Measurements from ENCODE around the gene PCDHGB1. TPM values are rescaled to one million over a fixed set of nuclear protein-coding genes. Genes with fewer than 3 reads are reported as not detected.
"Not testable (repeated sequence)": the region's sequence is repeated elsewhere in the genome, so short reads cannot be mapped to it uniquely, and the experiment has no call there.

Gene PCDHGB1
- total RNA-seq, 1 experiment from 2014 or later: 14.0 TPM

DNA sequence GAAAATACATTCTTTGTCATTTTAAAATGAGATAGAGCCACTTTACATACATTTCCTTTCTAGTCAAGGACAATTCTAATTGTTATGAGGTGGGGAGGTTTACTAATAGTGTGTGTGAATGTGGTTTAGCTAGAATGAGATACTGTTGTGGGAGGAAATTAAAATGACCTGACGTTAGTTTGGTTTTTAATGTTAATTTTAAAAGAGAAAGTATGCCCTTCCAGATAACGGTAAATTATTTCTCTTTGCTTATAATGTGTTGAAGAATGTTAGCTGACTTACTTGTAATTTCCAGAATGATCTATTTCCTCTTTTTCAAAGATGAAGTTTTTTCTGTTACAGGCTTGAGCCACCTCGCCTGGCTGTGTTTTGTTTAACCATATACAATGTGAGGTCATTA is 27.6 kb upstream of the PCDHGB1 start:
- Histone ChIP-seq H3K4me3 (ENCODE audit: low read length) (no peak overlapping the region), H4K20me1 (ENCODE audit: insufficient read depth, low read depth, low read length) (no peaks in the 10 kb centered on the region), H3K9me3 (ENCODE audit: low read length) (peaks cover 32% of the 10 kb centered on the region), H2AFZ (ENCODE audit: low read length) (no peak overlapping the region), H3K27ac (ENCODE audit: low read length) (no peak overlapping the region), H3K9ac (ENCODE audit: low read length) (no peak overlapping the region), H3K9me2 (replicated peaks; ENCODE audit: insufficient read depth, low read length) (no peaks in the 10 kb centered on the region), H3K4me1 (ENCODE audit: low read length) (peaks cover 13% of the 10 kb centered on the region), H3K27me3 (ENCODE audit: low read length) (no peaks in the 10 kb centered on the region), H3K36me3 (ENCODE audit: insufficient read depth, low read length) (peaks cover 25% of the 10 kb centered on the region), H3K4me2 (ENCODE audit: low read depth, low read length, poor library complexity, severe bottlenecking) (no peak overlapping the region), H3K79me2 (ENCODE audit: low read length) (peaks cover 34% of the 10 kb centered on the region)
- DNase-seq: no peak

DNA sequence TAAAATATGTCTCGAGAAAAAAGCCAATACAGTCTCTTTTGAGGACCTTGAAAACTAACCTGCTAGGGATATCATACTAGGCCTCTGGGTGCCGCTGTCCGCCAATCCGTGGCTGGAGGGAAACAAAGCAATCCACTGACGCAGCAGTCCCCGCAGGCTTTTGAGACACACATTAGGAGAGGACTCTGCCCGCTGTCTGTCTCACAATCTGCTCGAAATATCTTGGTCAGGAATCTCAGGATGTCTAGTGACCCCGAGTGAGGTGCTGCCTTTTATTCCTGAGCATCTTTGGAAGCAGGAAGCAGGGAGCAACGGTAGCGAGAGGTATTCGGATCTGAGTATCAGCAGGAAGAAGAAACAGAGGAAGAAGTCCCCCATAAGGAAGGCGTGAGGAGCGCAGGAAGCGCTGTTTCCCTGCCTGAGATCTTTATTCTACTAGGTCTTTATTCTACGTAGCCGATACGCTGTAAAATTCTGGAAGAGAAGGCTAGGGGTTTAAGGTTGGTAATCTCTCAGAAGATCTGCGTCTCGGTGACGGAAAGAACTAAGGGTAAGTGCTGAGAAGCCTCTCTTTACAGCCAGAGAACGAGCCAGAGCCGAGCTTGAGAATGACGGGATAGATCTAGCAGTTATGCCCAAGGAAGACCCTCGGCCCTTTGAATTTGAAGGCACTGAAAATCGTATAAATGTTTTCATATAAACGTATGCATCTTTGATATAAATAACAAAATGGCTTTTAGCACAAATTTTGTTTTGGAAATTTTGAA is 23.6 kb upstream of the PCDHGB1 start:
- H4K20me1 ChIP-seq (ENCODE audit: insufficient read depth, low read depth, low read length): no peaks in the 10 kb centered on the region
- H3K9me3 ChIP-seq (ENCODE audit: low read length): peaks cover 10% of the 10 kb centered on the region; the same call in 1 of the 2 replicates
- H3K27me3 ChIP-seq (ENCODE audit: low read length): no peaks in the 10 kb centered on the region
- no peak overlapping the region for H3K27ac ChIP-seq (ENCODE audit: low read length)
- no peak for DNase-seq
- H3K9ac ChIP-seq (ENCODE audit: low read length): no peak overlapping the region
- H2AFZ ChIP-seq (ENCODE audit: low read length): no peak overlapping the region
- peaks cover 2% of the 10 kb centered on the region; the same call in 1 of the 2 replicates for H3K79me2 ChIP-seq (ENCODE audit: low read length)
- H3K36me3 ChIP-seq (ENCODE audit: insufficient read depth, low read length): no peaks in the 10 kb centered on the region
- no peak overlapping the region for H3K4me2 ChIP-seq (ENCODE audit: low read depth, low read length, poor library complexity, severe bottlenecking)
- no peaks in the 10 kb centered on the region for H3K9me2 ChIP-seq (replicated peaks; ENCODE audit: insufficient read depth, low read length)
- H3K4me3 ChIP-seq (ENCODE audit: low read length): no peak overlapping the region
- H3K4me1 ChIP-seq (ENCODE audit: low read length): peaks cover 13% of the 10 kb centered on the region

- H3K9me3 ChIP-seq (ENCODE audit: low read length): no peaks in the 10 kb centered on the region
- H3K9me2 ChIP-seq (replicated peaks; ENCODE audit: insufficient read depth, low read length): no peaks in the 10 kb centered on the region
- no peak overlapping the region for H3K9ac ChIP-seq (ENCODE audit: low read length)
- no peaks in the 10 kb centered on the region for H4K20me1 ChIP-seq (ENCODE audit: insufficient read depth, low read depth, low read length)
- H3K27me3 ChIP-seq (ENCODE audit: low read length): no peaks in the 10 kb centered on the region
- no peak overlapping the region for H3K4me2 ChIP-seq (ENCODE audit: low read depth, low read length, poor library complexity, severe bottlenecking)
- H3K36me3 ChIP-seq (ENCODE audit: insufficient read depth, low read length): no peaks in the 10 kb centered on the region
- H3K27ac ChIP-seq (ENCODE audit: low read length): no peak overlapping the region
- H3K4me3 ChIP-seq (ENCODE audit: low read length): no peak overlapping the region
- DNase-seq: no peak
- H2AFZ ChIP-seq (ENCODE audit: low read length): no peak overlapping the region
- H3K4me1 ChIP-seq (ENCODE audit: low read length): peaks cover 13% of the 10 kb centered on the region
- no peaks in the 10 kb centered on the region for H3K79me2 ChIP-seq (ENCODE audit: low read length)
Measured at GRCh38 chr5:141328231-141328630, 21.7 kb upstream of the PCDHGB1 start.

GRCh38 chr5:141330299-141331080 is 19.4 kb upstream of the PCDHGB1 start, which contains the start of gene PCDHGA1:
PCDHGA1 (plus strand) TSS chr5:141330514.
- peak within 1 kb of the TSS; percentile 62 for H3K9ac ChIP-seq (ENCODE audit: low read length)
- no peaks in the 10 kb centered on the region for H3K36me3 ChIP-seq (ENCODE audit: insufficient read depth, low read length)
- H2AFZ ChIP-seq (ENCODE audit: low read length): peak within 1 kb of the TSS; percentile 46
- H3K27ac ChIP-seq (ENCODE audit: low read length): no peak within 1 kb of the TSS
- peak; percentile 89 for DNase-seq
- no peaks in the 10 kb centered on the region for H3K27me3 ChIP-seq (ENCODE audit: low read length)
- H3K9me3 ChIP-seq (ENCODE audit: low read length): no peaks in the 10 kb centered on the region
- H4K20me1 ChIP-seq (ENCODE audit: insufficient read depth, low read depth, low read length): no peaks in the 10 kb centered on the region
- H3K4me2 ChIP-seq (ENCODE audit: low read depth, low read length, poor library complexity, severe bottlenecking): peak within 1 kb of the TSS; percentile 58
- peaks cover 28% of the 10 kb centered on the region for H3K4me1 ChIP-seq (ENCODE audit: low read length)
- no peaks in the 10 kb centered on the region for H3K9me2 ChIP-seq (replicated peaks; ENCODE audit: insufficient read depth, low read length)
- H3K4me3 ChIP-seq (ENCODE audit: low read length): peak within 1 kb of the TSS; percentile 46
- no peaks in the 10 kb centered on the region for H3K79me2 ChIP-seq (ENCODE audit: low read length)

DNA sequence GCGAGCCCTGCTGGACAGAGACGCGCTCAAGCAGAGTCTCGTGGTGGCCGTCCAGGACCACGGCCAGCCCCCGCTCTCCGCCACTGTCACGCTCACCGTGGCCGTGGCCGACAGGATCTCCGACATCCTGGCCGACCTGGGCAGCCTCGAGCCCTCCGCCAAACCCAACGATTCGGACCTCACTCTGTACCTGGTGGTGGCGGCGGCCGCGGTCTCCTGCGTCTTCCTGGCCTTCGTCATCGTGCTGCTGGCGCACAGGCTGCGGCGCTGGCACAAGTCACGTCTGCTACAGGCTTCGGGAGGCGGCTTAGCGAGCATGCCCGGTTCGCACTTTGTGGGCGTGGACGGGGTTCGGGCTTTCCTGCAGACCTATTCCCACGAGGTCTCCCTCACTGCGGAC is 17.3 kb upstream of the PCDHGB1 start:
- H3K79me2 ChIP-seq (ENCODE audit: low read length); H3K9ac ChIP-seq (ENCODE audit: low read length); DNase-seq; H3K27me3 ChIP-seq (ENCODE audit: low read length); H3K4me3 ChIP-seq (ENCODE audit: low read length); H2AFZ ChIP-seq (ENCODE audit: low read length); H3K36me3 ChIP-seq (ENCODE audit: insufficient read depth, low read length); H3K9me3 ChIP-seq (ENCODE audit: low read length); H3K27ac ChIP-seq (ENCODE audit: low read length); H3K9me2 ChIP-seq (replicated peaks; ENCODE audit: insufficient read depth, low read length); H3K4me2 ChIP-seq (ENCODE audit: low read depth, low read length, poor library complexity, severe bottlenecking); H4K20me1 ChIP-seq (ENCODE audit: insufficient read depth, low read depth, low read length): not testable (repeated sequence)
- H3K4me1 ChIP-seq (ENCODE audit: low read length): peaks cover 28% of the 10 kb centered on the region

DNA sequence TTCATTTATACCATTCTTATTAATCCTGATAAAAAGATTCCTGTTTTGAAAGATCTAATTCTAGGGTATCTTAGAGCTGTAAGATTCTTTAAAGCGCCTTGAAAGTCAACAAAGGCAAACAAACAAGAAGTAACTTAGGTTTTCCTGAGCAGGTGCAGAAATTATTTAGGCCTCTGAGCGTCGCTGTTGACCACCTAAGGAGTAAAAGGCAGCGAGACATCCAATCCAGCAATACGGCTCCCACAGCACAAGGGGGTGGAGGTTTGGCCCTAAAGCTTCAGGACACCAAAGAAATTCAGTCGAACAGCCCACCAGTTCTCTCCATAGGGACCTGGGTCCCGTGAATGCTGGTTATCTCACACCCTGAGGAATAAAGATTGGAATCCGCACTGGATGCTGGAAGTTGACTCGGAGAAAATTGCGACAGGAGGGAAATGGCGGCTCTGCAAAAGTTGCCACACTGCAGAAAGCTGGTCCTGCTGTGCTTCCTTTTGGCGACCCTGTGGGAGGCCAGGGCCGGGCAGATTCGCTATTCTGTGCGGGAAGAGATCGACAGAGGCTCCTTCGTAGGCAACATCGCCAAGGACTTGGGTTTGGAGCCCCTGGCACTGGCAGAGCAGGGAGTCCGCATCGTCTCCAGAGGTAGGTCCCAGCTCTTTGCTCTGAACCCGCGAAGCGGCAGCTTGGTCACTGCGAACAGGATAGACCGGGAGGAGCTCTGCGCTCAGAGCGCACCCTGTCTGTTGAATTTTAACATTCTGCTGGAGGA is 11.2 kb upstream of the PCDHGB1 start, which contains the start of gene PCDHGA2:
TSS of gene PCDHGA2 (plus strand) at position 223 of the 769 bp plus-strand sequence.
- Histone ChIP-seq H3K9ac (ENCODE audit: low read length) (no peak within 1 kb of the TSS), H3K4me3 (ENCODE audit: low read length) (no peak within 1 kb of the TSS), H3K9me3 (ENCODE audit: low read length) (no peaks in the 10 kb centered on the region), H3K36me3 (ENCODE audit: insufficient read depth, low read length) (no peaks in the 10 kb centered on the region), H3K4me1 (ENCODE audit: low read length) (peaks cover 17% of the 10 kb centered on the region), H3K27me3 (ENCODE audit: low read length) (no peaks in the 10 kb centered on the region), H3K79me2 (ENCODE audit: low read length) (no peaks in the 10 kb centered on the region), H3K9me2 (replicated peaks; ENCODE audit: insufficient read depth, low read length) (no peaks in the 10 kb centered on the region), H4K20me1 (ENCODE audit: insufficient read depth, low read depth, low read length) (no peaks in the 10 kb centered on the region), H2AFZ (ENCODE audit: low read length) (no peak within 1 kb of the TSS), H3K4me2 (ENCODE audit: low read depth, low read length, poor library complexity, severe bottlenecking) (no peak within 1 kb of the TSS), H3K27ac (ENCODE audit: low read length) (no peak within 1 kb of the TSS)
- DNase-seq: peak; percentile 89

DNA sequence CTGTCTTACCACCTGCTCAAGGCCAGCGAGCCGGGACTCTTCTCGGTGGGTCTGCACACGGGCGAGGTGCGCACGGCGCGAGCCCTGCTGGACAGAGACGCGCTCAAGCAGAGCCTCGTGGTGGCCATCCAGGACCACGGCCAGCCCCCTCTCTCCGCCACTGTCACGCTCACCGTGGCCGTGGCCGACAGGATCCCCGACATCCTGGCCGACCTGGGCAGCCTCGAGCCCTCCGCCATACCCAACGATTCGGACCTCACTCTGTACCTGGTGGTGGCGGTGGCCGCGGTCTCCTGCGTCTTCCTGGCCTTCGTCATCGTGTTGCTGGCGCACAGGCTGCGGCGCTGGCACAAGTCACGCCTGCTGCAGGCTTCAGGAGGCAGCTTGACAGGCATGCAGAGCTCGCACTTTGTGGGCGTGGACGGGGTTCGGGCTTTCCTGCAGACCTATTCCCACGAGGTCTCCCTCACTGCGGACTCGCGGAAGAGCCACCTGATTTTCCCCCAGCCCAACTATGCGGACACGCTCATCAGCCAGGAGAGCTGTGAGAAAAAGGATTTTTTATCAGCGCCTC is 9.0 kb upstream of the PCDHGB1 start:
- DNase-seq; H3K9me2 ChIP-seq (replicated peaks; ENCODE audit: insufficient read depth, low read length); H3K4me1 ChIP-seq (ENCODE audit: low read length); H2AFZ ChIP-seq (ENCODE audit: low read length); H4K20me1 ChIP-seq (ENCODE audit: insufficient read depth, low read depth, low read length); H3K9me3 ChIP-seq (ENCODE audit: low read length); H3K27ac ChIP-seq (ENCODE audit: low read length); H3K79me2 ChIP-seq (ENCODE audit: low read length); H3K36me3 ChIP-seq (ENCODE audit: insufficient read depth, low read length); H3K27me3 ChIP-seq (ENCODE audit: low read length); H3K4me3 ChIP-seq (ENCODE audit: low read length); H3K9ac ChIP-seq (ENCODE audit: low read length); H3K4me2 ChIP-seq (ENCODE audit: low read depth, low read length, poor library complexity, severe bottlenecking): not testable (repeated sequence)

Data from Karpas-422 (cell line).